ENCODE data around the gene DZIP1L.

DNA sequence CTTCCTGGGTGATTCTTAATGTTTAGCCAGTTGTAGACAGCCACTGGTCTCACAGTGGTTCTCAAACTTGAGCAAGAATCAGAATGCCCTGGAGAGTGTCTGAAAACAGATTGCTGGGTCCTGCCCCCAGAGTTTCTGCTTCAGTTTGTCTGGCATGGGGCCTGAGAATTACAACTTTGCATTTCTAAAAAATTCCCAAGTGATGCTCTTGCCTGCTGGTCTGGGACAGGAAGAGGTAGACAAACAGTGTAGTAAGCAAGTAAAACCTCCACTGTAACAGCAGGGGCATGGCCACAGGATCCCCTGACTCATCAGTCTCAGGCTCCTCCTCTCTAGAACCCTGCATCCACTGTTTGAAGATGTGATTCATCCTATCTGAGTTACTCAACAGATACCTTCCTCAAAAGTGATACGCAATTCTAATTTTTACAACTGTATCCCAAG lies 36.5 kb downstream of the DZIP1L start:
- TF ChIP-seq, protein P1, sequence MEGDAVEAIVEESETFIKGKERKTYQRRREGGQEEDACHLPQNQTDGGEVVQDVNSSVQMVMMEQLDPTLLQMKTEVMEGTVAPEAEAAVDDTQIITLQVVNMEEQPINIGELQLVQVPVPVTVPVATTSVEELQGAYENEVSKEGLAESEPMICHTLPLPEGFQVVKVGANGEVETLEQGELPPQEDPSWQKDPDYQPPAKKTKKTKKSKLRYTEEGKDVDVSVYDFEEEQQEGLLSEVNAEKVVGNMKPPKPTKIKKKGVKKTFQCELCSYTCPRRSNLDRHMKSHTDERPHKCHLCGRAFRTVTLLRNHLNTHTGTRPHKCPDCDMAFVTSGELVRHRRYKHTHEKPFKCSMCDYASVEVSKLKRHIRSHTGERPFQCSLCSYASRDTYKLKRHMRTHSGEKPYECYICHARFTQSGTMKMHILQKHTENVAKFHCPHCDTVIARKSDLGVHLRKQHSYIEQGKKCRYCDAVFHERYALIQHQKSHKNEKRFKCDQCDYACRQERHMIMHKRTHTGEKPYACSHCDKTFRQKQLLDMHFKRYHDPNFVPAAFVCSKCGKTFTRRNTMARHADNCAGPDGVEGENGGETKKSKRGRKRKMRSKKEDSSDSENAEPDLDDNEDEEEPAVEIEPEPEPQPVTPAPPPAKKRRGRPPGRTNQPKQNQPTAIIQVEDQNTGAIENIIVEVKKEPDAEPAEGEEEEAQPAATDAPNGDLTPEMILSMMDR (IDR thresholded peaks at IDR 0.05; ENCODE audit: insufficient read depth, low read length, poor library complexity, severe bottlenecking): no peak
- no peak for TF ChIP-seq EZH2phosphoT487 (conservative IDR thresholded peaks at IDR 0.05; ENCODE audit: low read length)

All from SU-DHL-6 (cell line).